Measurements from ENCODE around the gene ASPRV1.

The ASPRV1 gene

GRCh38 chr2:69988086-69988635, 26.7 kb upstream of the ASPRV1 start:
- no peak for DNase-seq (ENCODE audit: low read depth)

DNA sequence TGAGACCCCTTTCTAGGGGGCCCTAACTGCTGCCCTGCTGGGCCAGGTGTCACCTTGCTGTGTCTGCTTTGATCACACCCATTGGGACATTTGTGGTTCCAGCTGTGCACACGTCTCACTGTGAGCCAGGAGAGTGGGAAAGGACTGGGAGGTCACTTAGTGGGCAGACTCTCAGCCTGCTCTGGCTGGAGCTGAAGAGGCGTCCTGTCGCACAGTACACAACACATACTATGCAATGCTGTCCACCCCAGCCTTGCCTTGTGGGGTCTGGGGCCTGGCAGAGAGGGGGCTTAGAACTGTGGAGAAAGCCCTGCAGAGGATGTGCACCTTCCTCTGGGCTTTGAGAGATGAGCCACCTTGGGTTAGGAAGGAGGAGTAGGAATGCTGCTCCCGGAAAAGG, 25.3 kb upstream of the ASPRV1 start:
- DNase-seq (ENCODE audit: low read depth), result no peak

DNA sequence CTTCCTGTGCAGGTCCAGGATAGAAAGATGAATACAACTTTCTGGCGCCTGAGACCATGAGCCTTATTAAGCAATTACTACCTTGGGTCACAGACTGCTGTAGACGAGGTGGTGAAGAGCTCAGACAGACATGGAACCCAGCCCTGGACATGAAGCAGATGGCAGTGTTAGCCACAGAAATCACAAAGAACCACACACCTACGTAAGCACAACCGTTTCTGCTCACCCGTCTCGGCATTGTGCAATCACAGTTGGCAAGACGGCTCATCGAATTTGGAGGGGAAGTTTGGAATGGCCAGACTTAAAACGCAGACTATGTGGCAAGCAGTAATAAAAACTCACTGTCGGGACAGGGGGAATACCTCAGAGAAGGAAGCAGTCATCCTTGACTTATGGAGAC, 24.3 kb upstream of the ASPRV1 start:
- no peak for DNase-seq (ENCODE audit: low read depth)

GRCh38 chr2:69985216-69985615, 23.8 kb upstream of the ASPRV1 start:
- no peak for DNase-seq (ENCODE audit: low read depth)

DNA sequence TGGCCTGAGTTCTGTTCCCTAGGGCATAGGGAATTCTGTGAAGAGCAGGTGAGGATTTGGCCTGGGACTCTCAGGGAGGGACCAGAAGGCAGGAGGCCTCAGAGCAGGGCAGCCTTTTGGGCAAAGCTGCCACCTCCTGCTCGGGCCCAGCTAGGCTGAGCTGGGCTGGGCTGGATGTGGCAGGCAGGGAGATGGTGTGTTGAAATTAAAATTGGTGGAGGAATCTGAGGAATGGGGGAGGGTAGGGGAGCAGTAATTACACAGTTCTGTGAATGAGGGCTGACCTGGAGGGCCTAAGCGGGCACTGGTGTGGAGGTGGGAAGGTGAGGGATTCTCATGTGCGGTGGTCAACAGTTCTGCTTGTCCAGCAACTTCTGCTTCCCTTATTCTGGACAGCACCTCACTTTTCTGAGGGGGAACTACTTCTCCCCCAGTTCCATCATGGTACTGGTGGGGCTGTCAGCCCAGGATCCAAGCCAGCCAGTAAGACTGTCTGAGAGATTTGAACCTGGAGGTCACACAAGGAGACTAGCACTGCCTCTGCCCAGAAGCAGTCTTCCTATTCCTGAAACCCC, 22.0 kb upstream of the ASPRV1 start:
- no peak for DNase-seq (ENCODE audit: low read depth)

DNA sequence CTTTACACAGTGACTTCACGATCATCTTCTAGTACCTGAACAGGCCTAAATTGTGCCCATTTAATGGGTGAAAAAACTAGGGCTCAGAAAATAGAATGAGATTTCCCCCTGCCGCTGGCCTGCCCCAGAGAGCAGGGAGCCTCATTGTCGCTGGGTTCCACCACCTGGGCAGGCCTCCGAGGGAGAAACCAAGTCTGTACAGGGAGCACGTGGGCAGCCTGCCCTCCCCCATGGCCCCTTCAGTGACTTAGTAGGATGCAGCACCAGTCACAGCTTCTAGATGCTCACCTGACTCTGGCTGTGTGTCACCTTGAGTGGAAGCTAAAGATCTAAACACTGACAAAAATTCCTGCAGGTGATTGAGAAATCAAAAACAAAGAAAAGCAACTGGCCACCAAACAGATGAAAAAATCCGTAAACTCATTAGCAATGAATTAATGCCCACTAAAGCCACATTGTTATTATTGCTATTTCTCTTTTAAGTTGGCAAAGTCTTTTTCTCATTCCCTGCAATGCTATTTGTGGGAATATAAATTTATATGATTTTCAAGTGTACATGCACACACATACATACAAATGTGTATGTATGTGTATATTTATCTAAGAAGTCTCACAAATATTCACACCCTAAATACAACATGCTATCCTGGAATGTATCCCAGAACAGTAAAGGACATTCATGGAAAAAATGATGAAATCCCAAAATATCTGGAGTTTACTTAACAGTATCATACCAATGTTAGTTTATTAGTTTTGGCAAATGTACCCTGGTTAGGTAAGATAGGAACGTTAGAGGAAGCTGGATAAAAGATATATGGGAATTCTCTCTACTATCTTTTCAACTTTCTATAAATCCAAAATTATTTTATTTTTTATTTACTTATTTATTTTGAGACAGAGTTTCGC, 18.7 kb upstream of the ASPRV1 start:
- no peak for DNase-seq (ENCODE audit: low read depth)

GRCh38 chr2:69977906-69978482, 16.6 kb upstream of the ASPRV1 start:
- no peak for DNase-seq (ENCODE audit: low read depth)

- DNase-seq (ENCODE audit: low read depth), result no peak
Observed at GRCh38 chr2:69977186-69977585, 15.8 kb upstream of the ASPRV1 start.

- no peak for DNase-seq (ENCODE audit: low read depth)
Observed at GRCh38 chr2:69975853-69976462, 14.5 kb upstream of the ASPRV1 start.

DNA sequence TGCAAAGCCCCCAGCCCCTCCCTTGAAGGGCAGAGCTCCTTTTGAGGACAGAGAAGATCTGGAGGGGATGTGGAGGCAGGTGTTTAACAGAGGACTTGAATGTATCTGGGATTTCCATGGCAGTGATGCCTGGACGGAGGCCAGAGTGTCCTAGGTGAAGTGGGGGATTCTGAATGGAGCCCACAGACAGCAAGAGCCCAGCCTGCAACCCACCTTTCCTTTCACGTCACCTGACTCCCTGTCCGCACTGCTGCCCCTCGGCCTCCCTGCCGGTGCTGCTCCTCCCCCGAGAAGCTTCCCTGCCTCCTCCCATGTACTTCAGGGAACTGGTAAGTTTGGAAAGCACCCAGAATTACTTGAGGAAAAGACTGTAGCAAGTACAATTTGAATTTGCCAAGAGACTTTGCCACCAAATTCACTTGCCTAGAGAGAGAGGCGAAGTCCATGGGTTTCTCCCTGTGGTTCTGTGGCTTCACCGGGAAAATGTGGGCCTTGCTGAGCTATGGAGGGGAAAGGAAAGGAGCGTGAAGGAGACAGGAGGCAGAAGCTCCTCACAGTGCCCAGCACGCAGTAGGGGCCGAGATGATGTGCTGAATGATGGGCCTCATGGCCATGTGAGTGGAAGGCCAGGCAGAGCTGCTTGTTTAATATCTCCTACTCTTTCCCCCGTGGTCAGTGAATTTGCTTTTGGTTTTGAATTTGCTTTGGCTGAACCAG, 13.9 kb upstream of the ASPRV1 start:
- no peak for DNase-seq (ENCODE audit: low read depth)

GRCh38 chr2:69973335-69973735, 11.9 kb upstream of the ASPRV1 start:
- DNase-seq (ENCODE audit: low read depth), result no peak

- DNase-seq (ENCODE audit: low read depth), result no peak
Observed at GRCh38 chr2:69972822-69973221, 11.4 kb upstream of the ASPRV1 start.

DNA sequence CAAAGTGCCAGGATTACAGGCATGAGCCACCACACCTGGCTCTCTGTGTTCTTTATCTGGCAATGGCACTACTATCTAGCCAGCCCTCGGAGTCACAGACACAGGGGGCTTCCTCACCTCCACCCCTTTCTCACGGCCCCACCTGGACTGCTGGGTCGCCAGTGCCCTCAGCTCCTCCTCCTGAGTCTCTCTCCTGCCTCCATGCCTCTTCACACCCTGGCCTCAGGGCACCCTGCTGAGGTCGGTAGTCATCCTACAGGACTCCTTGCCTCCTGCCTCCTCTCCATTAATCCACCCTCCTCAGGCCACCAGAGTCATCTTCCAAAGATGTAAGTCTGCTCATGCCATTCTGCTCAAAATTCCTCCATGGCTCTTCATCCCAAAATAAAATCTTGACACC, 8.6 kb upstream of the ASPRV1 start:
- DNase-seq (ENCODE audit: low read depth), result no peak

DNA sequence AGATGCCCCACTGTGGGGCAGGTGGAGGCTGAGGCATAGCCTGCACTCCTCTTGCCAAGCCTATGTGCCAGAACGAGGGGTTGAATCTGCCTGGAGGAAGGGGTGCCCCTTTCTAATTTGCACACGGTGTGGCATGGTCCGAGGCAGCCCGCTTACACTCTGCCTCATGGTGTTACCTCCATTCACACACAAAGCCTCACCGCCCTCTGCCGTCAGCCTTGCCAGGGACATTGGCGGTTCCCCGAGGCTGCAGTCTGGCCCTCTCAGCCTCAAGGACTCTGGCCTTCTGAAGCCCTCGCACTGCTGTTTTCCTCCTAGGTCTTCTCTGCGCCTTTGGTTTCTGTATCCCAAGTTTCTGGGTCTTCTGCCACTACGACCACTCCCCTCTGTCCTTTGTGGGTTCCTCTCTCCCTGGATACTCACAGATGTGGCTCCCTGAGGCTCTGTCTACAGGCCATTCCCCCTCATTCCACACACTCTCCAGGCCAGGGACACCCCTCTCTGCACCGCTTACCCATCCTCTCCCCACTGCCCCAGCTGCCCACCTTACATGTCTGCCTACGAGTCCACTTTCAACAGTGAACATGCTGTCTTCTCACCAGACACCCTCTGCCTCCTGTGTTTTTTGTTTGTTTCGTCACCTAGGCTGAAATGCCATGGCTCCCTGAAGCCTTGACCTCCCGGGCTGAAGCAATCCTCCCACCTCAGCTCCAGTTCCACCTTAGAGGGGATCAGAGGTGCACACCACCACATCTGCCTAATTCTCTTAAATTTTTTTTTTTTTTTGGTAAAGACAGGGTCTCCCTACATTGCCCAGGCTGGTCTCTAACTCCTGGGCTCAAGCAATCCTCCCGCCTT, 7.9 kb upstream of the ASPRV1 start:
- no peak for DNase-seq (ENCODE audit: low read depth)

DNA sequence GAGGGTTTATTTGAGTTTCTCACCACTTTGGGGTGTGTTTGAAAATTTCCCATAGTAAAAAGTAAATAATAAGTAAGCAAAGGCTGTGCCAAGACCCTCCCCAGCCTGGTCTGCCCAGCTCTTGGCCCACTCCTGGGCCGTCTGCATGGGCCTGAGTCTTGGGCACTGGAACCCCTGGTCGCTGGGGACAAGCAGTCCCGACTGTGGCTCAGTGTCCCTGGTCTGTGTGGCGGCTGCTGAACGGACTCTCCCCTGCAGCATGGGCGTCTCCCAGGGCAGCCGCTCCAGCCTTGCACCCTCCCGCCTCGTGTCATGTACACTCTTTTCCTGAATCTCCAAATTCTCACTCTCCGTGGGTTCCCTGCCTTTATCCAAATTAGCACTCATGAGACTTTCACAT, 7.2 kb upstream of the ASPRV1 start:
- DNase-seq (ENCODE audit: low read depth), result no peak

DNA sequence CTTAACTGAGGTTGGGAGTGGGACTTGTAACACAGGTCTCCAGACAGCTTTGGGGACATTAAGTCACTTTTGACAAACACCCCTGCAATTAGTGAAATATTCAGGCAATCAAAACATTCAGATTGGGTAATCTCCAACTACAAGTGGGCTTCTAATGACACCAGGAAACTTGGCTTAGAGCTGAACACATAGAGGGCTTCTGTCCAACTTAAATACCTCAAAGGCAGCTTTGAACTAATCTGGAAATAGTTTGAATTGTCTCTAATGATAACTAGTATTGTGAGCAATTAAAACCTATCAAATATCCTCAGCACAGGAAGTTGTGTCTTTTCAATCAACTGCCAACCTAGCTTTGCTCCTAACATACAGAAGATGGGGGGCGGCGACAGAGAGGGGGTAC, 5.1 kb upstream of the ASPRV1 start:
- DNase-seq (ENCODE audit: low read depth), result no peak

- DNase-seq (ENCODE audit: low read depth), result no peak
Observed at GRCh38 chr2:69965756-69966445, 4.5 kb upstream of the ASPRV1 start.

- DNase-seq (ENCODE audit: low read depth), result no peak
Observed at GRCh38 chr2:69964353-69964841, 3.0 kb upstream of the ASPRV1 start.

GRCh38 chr2:69962986-69963730, 1.7 kb upstream of the ASPRV1 start:
- DNase-seq (ENCODE audit: low read depth), result no peak
